Neural crest cell (in vitro differentiated cells): ENCODE measurements around the gene TMEM8B. TPM values are rescaled to one million over a fixed set of nuclear protein-coding genes. Genes with fewer than 3 reads are reported as not detected.

ENCODE experiments used
- DNase-seq: peaks from one replicate; pipeline ENCODE4 v3.0.0; 2021; ENCODE audit warnings: low read depth, mixed read lengths, low spot score
- H3K27ac Mint-ChIP-seq: one replicate; pipeline ENCODE4 v1.8.0; 2021; ENCODE audit warnings: mild to moderate bottlenecking, mixed read lengths; ENCODE audit not compliant: unreplicated experiment
- H3K27me3 Mint-ChIP-seq: 2 replicates; pipeline ENCODE4 v1.8.0; 2021; ENCODE audit warnings: low read depth, mild to moderate bottlenecking, mixed read lengths
- H3K36me3 Mint-ChIP-seq: 2 replicates; pipeline ENCODE4 v1.8.0; 2021; ENCODE audit warnings: low read depth, mild to moderate bottlenecking, mixed read lengths
- H3K4me1 Mint-ChIP-seq: 2 replicates; pipeline ENCODE4 v1.8.0; 2021; ENCODE audit warnings: mixed read lengths
- H3K4me3 Mint-ChIP-seq: one replicate; pipeline ENCODE4 v1.8.0; 2021; ENCODE audit warnings: mild to moderate bottlenecking, mixed read lengths
- H3K9me3 Mint-ChIP-seq: 2 replicates; pipeline ENCODE4 v1.8.0; 2021; ENCODE audit warnings: mixed read lengths
- CTCF ChIP-seq: fragments of 200-600 bp; sonication (generic); conservative IDR thresholded peaks from 2 replicates; pipeline ENCODE4 v1.5.0; 2021; ENCODE audit warnings: antibody characterized with exemption, mild to moderate bottlenecking
- total RNA-seq: library from RNA; stranded (reverse); gene quantifications from 2 replicates; pipeline ENCODE4 v1.2.1, GENCODE V29; 2021

Gene TMEM8B
- total RNA-seq, 1 donor from 2014 or later, result 23.9 TPM

GRCh38 chr9:35903049-35903448 lies 74.0 kb downstream of the TMEM8B start:
- Mint-ChIP-seq H3K36me3 (no peaks in the 10 kb centered on the region), H3K27me3 (peaks cover 26% of the 10 kb centered on the region), H3K4me3 (no peak overlapping the region), H3K27ac (no peak overlapping the region), H3K9me3 (no peaks in the 10 kb centered on the region), H3K4me1 (peaks cover 19% of the 10 kb centered on the region)
- peak; percentile 78 for TF ChIP-seq CTCF
- no peak for DNase-seq

GRCh38 chr9:35904338-35904737 lies 75.3 kb downstream of the TMEM8B start:
- H3K4me3 Mint-ChIP-seq, result no peak overlapping the region
- DNase-seq, result no peak
- no peaks in the 10 kb centered on the region for H3K9me3 Mint-ChIP-seq
- no peak for TF ChIP-seq CTCF
- peaks cover 16% of the 10 kb centered on the region for H3K27me3 Mint-ChIP-seq
- H3K27ac Mint-ChIP-seq, result no peak overlapping the region
- H3K36me3 Mint-ChIP-seq, result no peaks in the 10 kb centered on the region
- peaks cover 31% of the 10 kb centered on the region for H3K4me1 Mint-ChIP-seq

DNA sequence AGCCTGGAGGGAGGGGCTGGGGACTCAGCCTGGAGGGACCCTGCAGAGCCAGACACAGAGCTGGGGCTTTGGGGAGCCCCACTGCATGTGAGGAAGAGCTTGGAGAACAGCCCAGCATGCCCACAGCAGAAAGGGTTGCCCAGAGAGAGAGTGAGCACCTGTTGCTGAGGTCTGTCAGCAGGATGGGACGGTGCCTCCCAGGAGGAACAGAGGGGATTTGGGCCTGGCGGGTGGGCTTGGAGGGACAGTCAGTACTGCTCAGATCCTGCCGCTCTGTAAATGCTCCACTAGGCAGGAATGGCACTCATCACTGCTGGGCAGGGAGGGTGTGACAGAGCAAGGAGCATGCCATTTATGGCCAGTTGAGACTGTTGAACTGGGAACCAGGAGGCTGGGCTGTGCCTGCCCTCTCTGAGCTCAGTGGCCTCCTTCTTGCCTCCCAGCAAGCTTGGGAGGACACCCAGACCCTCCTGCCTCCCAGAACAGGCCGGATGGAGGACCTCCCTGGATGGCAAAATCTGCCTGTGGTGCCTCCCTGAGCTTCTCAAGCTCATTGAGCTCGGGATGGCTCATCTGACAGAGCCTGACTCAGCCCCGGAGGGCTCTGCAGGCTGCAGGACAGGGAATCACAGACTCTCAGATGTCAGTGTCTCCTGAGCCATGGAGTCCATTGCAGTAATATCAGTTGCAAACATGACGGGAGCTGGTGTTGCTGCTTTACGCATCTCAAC lies 76.2 kb downstream of the TMEM8B start:
- peaks cover 31% of the 10 kb centered on the region for H3K4me1 Mint-ChIP-seq
- H3K9me3 Mint-ChIP-seq, result no peaks in the 10 kb centered on the region
- peaks cover 15% of the 10 kb centered on the region for H3K27me3 Mint-ChIP-seq
- H3K4me3 Mint-ChIP-seq, result no peak overlapping the region
- H3K36me3 Mint-ChIP-seq, result no peaks in the 10 kb centered on the region
- DNase-seq, result no peak
- no peak for TF ChIP-seq CTCF
- no peak overlapping the region for H3K27ac Mint-ChIP-seq

DNA sequence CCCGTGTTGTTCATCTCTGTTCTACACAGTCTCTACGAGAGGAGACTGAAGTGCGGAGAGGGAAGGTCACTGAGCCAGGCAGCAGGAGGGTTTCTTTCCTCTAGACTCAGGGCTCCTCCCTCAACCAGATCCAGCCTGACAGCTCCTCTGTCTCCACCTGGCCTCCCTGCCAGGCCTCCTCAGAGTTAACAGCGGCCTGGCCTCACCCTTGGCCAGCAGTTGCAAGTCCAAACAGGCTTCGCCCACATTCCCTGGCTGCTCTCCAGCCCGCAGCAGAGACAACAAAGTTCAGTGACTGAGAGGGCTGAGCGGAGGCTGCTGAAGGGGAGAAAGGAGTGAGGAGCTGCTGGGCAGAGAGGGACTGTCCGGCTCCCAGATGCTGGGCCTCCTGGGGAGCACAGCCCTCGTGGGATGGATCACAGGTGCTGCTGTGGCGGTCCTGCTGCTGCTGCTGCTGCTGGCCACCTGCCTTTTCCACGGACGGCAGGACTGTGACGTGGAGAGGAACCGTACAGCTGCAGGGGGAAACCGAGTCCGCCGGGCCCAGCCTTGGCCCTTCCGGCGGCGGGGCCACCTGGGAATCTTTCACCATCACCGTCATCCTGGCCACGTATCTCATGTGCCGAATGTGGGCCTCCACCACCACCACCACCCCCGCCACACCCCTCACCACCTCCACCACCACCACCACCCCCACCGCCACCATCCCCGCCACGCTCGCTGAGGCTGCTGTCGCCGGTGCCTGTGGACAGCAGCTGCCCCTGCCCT lies 77.1 kb downstream of the TMEM8B start, which contains the start of gene HRCT1:
Gene HRCT1, plus strand, starts transcription at position 291 of the 768 bp plus-strand sequence. Its CDS starts 86 bp downstream, at position 377.
- peak within 1 kb of the TSS; percentile 71 for H3K27ac Mint-ChIP-seq
- no peaks in the 10 kb centered on the region for H3K36me3 Mint-ChIP-seq
- H3K4me1 Mint-ChIP-seq, result peaks cover 35% of the 10 kb centered on the region
- H3K9me3 Mint-ChIP-seq, result no peaks in the 10 kb centered on the region
- TF ChIP-seq CTCF, result no peak
- no peak within 1 kb of the TSS for H3K4me3 Mint-ChIP-seq
- no peak for DNase-seq
- H3K27me3 Mint-ChIP-seq, result peaks cover 11% of the 10 kb centered on the region

DNA sequence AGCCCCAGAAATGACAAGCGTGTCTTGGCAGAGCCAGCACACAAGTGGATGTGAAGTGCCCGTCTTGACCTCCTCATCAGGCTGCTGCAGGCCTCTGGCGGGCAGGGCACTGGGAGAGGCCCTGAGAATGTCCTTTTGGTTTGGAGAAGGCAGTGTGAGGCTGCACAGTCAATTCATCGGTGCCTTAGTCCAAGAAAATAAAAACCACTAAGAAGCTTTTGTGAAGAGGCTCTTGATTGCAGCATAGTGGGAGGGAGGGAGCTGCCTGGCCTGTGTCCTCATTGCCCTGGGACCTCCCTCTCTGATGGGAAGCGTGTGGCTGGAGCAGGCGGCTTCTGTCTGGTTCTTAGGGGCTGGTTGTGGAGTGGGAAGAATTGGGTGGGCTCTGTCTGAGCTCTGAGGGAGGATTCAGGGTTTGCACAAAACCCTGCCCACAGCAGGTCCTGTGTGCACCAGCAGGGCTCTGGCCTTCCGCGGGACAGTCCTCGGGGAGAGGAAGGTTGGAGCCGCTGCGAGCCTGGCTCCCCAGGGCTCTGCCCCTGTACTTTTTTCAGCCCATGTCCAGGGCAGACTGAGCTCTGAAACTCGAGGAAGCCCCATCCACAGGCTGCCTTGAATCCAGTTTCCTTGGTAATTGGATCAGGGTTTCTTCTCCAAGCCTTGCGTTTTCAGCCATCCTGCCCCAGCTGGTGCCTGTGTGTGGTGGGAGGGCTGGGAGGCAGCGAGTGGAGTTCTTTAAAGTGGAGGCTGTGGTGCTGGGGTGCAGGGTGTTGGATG lies 78.1 kb downstream of the TMEM8B start:
- Mint-ChIP-seq H3K4me3 (no peak overlapping the region), H3K9me3 (no peaks in the 10 kb centered on the region), H3K4me1 (peaks cover 36% of the 10 kb centered on the region), H3K27me3 (peaks cover 3% of the 10 kb centered on the region), H3K27ac (peak overlapping the region; percentile 71), H3K36me3 (no peaks in the 10 kb centered on the region)
- TF ChIP-seq CTCF, result no peak
- DNase-seq, result no peak
